Measurements from ENCODE around the gene EGFL7.

DNA sequence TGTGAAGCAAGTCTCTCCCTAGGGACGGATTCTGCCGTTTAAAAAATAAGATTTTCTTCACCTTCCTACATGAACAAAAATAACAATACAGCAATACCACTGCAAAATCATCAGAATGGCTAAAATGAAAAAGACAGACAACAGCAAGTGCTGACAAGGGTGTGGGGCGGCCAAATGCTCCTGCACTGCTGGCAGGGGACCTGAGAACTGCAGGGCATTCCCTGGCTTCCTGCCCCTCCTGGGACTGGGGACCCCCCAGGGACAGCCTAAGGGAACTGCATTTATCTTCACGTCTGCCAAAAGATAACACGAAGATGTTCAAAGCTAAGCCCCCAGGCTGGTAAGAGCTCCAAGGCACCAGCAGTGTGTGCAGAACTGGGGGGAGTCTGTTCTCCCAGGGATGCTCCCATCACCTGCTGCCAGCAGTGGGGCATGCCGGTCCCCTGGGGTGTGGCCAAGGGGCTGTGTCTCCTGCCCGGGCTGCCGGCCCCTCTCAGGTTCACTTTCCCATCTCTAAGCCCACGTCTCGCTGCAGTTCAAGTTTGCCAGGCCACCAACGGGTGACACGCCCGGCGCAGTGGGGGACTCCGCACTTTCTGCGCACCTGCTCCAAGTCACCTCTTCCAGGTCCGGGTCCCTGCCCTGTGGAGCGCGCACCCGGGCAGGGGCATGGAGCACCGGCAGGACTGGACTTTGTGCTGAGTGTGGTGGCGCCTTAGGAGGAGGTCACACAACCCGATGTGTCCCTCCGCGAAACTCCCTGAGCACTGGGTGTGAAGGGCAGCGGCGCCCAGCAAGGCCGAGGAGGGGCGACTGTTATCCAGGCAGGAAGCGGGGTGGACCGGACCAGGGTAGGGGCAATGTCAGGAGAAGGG, 4.5 kb upstream of the EGFL7 start:
- TF ChIP-seq, protein P1, sequence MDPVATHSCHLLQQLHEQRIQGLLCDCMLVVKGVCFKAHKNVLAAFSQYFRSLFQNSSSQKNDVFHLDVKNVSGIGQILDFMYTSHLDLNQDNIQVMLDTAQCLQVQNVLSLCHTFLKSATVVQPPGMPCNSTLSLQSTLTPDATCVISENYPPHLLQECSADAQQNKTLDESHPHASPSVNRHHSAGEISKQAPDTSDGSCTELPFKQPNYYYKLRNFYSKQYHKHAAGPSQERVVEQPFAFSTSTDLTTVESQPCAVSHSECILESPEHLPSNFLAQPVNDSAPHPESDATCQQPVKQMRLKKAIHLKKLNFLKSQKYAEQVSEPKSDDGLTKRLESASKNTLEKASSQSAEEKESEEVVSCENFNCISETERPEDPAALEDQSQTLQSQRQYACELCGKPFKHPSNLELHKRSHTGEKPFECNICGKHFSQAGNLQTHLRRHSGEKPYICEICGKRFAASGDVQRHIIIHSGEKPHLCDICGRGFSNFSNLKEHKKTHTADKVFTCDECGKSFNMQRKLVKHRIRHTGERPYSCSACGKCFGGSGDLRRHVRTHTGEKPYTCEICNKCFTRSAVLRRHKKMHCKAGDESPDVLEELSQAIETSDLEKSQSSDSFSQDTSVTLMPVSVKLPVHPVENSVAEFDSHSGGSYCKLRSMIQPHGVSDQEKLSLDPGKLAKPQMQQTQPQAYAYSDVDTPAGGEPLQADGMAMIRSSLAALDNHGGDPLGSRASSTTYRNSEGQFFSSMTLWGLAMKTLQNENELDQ (tag by site-specific recombination; IDR thresholded peaks at IDR 0.05; ENCODE audit: low read depth), result no peak
- TF ChIP-seq, protein P2, sequence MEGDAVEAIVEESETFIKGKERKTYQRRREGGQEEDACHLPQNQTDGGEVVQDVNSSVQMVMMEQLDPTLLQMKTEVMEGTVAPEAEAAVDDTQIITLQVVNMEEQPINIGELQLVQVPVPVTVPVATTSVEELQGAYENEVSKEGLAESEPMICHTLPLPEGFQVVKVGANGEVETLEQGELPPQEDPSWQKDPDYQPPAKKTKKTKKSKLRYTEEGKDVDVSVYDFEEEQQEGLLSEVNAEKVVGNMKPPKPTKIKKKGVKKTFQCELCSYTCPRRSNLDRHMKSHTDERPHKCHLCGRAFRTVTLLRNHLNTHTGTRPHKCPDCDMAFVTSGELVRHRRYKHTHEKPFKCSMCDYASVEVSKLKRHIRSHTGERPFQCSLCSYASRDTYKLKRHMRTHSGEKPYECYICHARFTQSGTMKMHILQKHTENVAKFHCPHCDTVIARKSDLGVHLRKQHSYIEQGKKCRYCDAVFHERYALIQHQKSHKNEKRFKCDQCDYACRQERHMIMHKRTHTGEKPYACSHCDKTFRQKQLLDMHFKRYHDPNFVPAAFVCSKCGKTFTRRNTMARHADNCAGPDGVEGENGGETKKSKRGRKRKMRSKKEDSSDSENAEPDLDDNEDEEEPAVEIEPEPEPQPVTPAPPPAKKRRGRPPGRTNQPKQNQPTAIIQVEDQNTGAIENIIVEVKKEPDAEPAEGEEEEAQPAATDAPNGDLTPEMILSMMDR (tag by site-specific recombination; IDR thresholded peaks at IDR 0.05), result no peak
- TF ChIP-seq YY1 (tag by site-specific recombination; IDR thresholded peaks at IDR 0.05) (no peak), ZNF292 (tag by site-specific recombination; IDR thresholded peaks at IDR 0.05; ENCODE audit: borderline replicate concordance, low read depth) (no peak), ZNF677 (tag by site-specific recombination; IDR thresholded peaks at IDR 0.05) (no peak)

All from HEK293 (cell line).